ENCODE results near the gene FNBP1L. TPM values are rescaled to one million over a fixed set of nuclear protein-coding genes. Genes with fewer than 3 reads are reported as not detected.

Gene FNBP1L
- total RNA-seq, 4 donors from 2014 or later, result 9.6 to 23.1 (median 15.5) TPM

GRCh38 chr1:93499075-93499474, 51.2 kb downstream of the FNBP1L start:
- WGBS, result 69% methylated on average over 2 of the region's 2 CpGs
- H3K27ac ChIP-seq (replicated peaks in 1 of 4), result no peak overlapping the region
- intact Hi-C loops (cut with DNase I), result no loop called here
- no peak for TF ChIP-seq EP300 (IDR thresholded peaks at IDR 0.05)
- TF ChIP-seq POLR2AphosphoS5 (IDR thresholded peaks at IDR 0.05), result no peak
- no peak for TF ChIP-seq CTCF (IDR thresholded peaks at IDR 0.05)
- TF ChIP-seq POLR2A (IDR thresholded peaks at IDR 0.05; ENCODE audit: low read depth), result no peak
- H3K9me3 ChIP-seq, result no peaks in the 10 kb centered on the region
- no peak overlapping the region for H3K4me3 ChIP-seq
- peaks cover 0 to 8% (median 0%) of the 10 kb centered on the region in 4 donors for H3K36me3 ChIP-seq
- no peaks in the 10 kb centered on the region for H3K4me1 ChIP-seq
- no peak for DNase-seq (ENCODE audit: extremely low spot score)
- no peaks in the 10 kb centered on the region for H3K27me3 ChIP-seq

DNA sequence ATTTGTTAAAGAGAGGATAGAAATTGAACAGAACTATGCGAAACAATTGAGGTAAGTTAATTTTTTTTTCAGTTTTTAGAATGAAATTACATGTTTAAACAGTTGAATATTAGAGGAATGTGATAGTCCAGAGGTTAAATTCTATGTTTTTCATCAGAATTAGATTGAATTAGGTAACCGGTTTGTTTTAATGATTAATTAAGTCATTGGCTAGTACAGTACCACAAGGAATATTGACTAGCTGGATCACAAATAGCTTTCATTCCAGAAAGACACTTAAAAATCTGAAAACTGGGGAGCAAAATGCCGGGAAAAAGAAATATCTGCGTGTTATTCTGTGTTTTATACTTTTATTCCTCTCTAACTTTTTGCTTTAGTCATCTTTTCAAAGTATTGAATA, 51.6 kb downstream of the FNBP1L start:
- 90% methylated on average over 4 of the region's 4 CpGs for WGBS

GRCh38 chr1:93500275-93500674, 52.4 kb downstream of the FNBP1L start:
- TF ChIP-seq POLR2AphosphoS5 (IDR thresholded peaks at IDR 0.05), result no peak
- no peak for TF ChIP-seq POLR2A (IDR thresholded peaks at IDR 0.05; ENCODE audit: low read depth)
- TF ChIP-seq EP300 (IDR thresholded peaks at IDR 0.05), result no peak
- TF ChIP-seq CTCF (IDR thresholded peaks at IDR 0.05), result no peak
- Histone ChIP-seq H3K9me3 (no peaks in the 10 kb centered on the region), H3K4me1 (no peaks in the 10 kb centered on the region), H3K27me3 (no peaks in the 10 kb centered on the region), H3K4me3 (no peak overlapping the region), H3K27ac (replicated peaks in 1 of 4) (no peak overlapping the region), H3K36me3 (peaks cover 0 to 8% (median 0%) of the 10 kb centered on the region in 4 donors)
- 70% methylated on average over 2 of the region's 2 CpGs for WGBS
- intact Hi-C loops (cut with DNase I), result no loop called here
- DNase-seq (ENCODE audit: extremely low spot score), result no peak

More for the DNA sequence above, 51.6 kb downstream of the FNBP1L start:
- intact Hi-C loops (cut with DNase I), result no loop called here
- Histone ChIP-seq H3K27me3 (no peaks in the 10 kb centered on the region), H3K27ac (replicated peaks in 1 of 4) (no peak overlapping the region), H3K9me3 (no peaks in the 10 kb centered on the region), H3K36me3 (peaks cover 0 to 8% (median 0%) of the 10 kb centered on the region in 4 donors), H3K4me3 (no peak overlapping the region), H3K4me1 (no peaks in the 10 kb centered on the region)
- no peak for DNase-seq (ENCODE audit: extremely low spot score)
- TF ChIP-seq CTCF (IDR thresholded peaks at IDR 0.05), result no peak
- no peak for TF ChIP-seq EP300 (IDR thresholded peaks at IDR 0.05)
- no peak for TF ChIP-seq POLR2A (IDR thresholded peaks at IDR 0.05; ENCODE audit: low read depth)
- no peak for TF ChIP-seq POLR2AphosphoS5 (IDR thresholded peaks at IDR 0.05)

- 99% methylated on average over 3 of the region's 3 CpGs for WGBS
- no peak for DNase-seq (ENCODE audit: extremely low spot score)
- no peaks in the 10 kb centered on the region for H3K4me1 ChIP-seq
- no peak overlapping the region for H3K27ac ChIP-seq (replicated peaks in 1 of 4)
- H3K4me3 ChIP-seq, result no peak overlapping the region
- H3K9me3 ChIP-seq, result no peaks in the 10 kb centered on the region
- no peaks in the 10 kb centered on the region for H3K27me3 ChIP-seq
- peaks cover 0 to 8% (median 0%) of the 10 kb centered on the region in 4 donors for H3K36me3 ChIP-seq
- intact Hi-C loops (cut with DNase I), result no loop called here
- TF ChIP-seq POLR2AphosphoS5 (IDR thresholded peaks at IDR 0.05) (no peak), CTCF (IDR thresholded peaks at IDR 0.05) (no peak), POLR2A (IDR thresholded peaks at IDR 0.05; ENCODE audit: low read depth) (no peak), EP300 (IDR thresholded peaks at IDR 0.05) (no peak)
Measured at GRCh38 chr1:93501399-93501798, 53.5 kb downstream of the FNBP1L start.

DNA sequence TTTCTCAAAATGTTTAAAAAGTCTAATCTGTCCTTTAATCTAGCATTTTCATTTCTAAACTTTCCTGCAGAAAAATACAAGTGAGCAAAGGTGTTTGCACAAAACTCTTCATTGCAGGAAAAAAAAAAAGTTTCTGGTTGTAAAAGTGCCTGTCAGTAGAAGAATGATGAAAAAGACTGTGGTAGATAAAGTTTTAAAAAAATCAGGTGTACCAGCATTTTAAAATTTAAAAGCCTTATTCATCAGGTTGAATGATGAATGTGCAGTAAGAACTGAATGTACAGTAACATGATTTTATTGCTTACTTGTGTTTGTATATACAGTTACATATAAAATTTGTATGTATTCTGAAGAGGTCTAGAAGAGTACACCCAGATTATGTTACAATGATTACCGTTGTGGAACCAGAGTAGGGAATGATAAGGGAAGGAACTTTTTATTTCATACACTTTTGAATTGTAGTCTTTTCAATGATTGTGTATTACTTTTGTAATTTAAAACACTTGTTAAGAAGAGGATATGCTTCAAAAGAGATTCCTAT, 54.0 kb downstream of the FNBP1L start:
- Histone ChIP-seq H3K4me1 (no peaks in the 10 kb centered on the region), H3K4me3 (no peak overlapping the region), H3K36me3 (peaks cover 0 to 8% (median 0%) of the 10 kb centered on the region in 4 donors), H3K9me3 (no peaks in the 10 kb centered on the region), H3K27me3 (no peaks in the 10 kb centered on the region), H3K27ac (replicated peaks in 1 of 4) (no peak overlapping the region)
- DNase-seq (ENCODE audit: extremely low spot score), result no peak
- TF ChIP-seq CTCF (IDR thresholded peaks at IDR 0.05), result no peak
- 83% methylated on average over 1 of the region's 1 CpG for WGBS
- intact Hi-C loops (cut with DNase I), result no loop called here
